Gastroesophageal sphincter (tissue), 4 donors: Measurements from ENCODE around the gene MYO1D. TPM values are rescaled to one million over a fixed set of nuclear protein-coding genes. Genes with fewer than 3 reads are reported as not detected.
A peak's percentile ranks its signal among the peaks of the same experiment; 100 is the strongest.

Source experiments
- ATAC-seq: fragments of 150-250 bp; one replicate; pipeline ENCODE4 v1.9.1; 2016; ENCODE audit warnings: mild to moderate bottlenecking, moderate library complexity
- H3K27ac ChIP-seq, 4 donors: fragments of 200-600 bp; sonication (generic) in 3 of 4; 1 replicate in 3 of 4; 2 replicates in 1 of 4; pipeline ENCODE4 v1.5.1; 2016 to 2019
- H3K27me3 ChIP-seq: fragments of 200-600 bp; sonication (generic); one replicate; pipeline ENCODE4 v1.5.1; 2019
- H3K36me3 ChIP-seq, 2 donors: fragments of 200-600 bp; sonication (generic); one replicate each; pipeline ENCODE4 v1.5.1; 2019; ENCODE audit warnings: control low read depth in 1 of 2
- H3K4me1 ChIP-seq, 3 donors: fragments of 200-600 bp; sonication (generic); 1 replicate in 2 of 3; 2 replicates in 1 of 3; pipeline ENCODE4 v1.5.1; 2016 to 2019; ENCODE audit warnings: control low read depth in 2 of 3
- H3K4me3 ChIP-seq, 2 donors: fragments of 200-600 bp; sonication (generic); one replicate each; pipeline ENCODE4 v1.5.1; 2019; ENCODE audit warnings: mild to moderate bottlenecking in 1 of 2, moderate library complexity in 1 of 2
- H3K9me3 ChIP-seq, 3 donors: fragments of 200-600 bp; sonication (generic); one replicate each; pipeline ENCODE4 v1.5.1; 2017 to 2019; ENCODE audit warnings: control low read depth in 2 of 3
- CTCF ChIP-seq, 4 experiments: fragments of 200-600 bp in 2 of 4; fragments of 450-650 bp in 2 of 4; sonication (generic) in 1 of 4; IDR thresholded peaks; one replicate each; pipeline ENCODE4 v1.5.1; 2017 to 2019; ENCODE audit warnings: antibody characterized with exemption in 4 of 4, mild to moderate bottlenecking in 2 of 4, moderate library complexity in 2 of 4
- EP300 ChIP-seq: sonication (generic); formaldehyde crosslinking; IDR thresholded peaks from one replicate; pipeline ENCODE4 v1.6.1; 2017; ENCODE audit warnings: antibody characterized with exemption, mild to moderate bottlenecking
- POLR2A ChIP-seq, 2 donors: fragments of 450-650 bp; IDR thresholded peaks; one replicate each; pipeline ENCODE4 v1.6.1; 2017; ENCODE audit warnings: antibody characterized with exemption in 2 of 2, mild to moderate bottlenecking in 2 of 2, moderate library complexity in 1 of 2
- POLR2AphosphoS5 ChIP-seq: sonication (generic); formaldehyde crosslinking; IDR thresholded peaks from one replicate; pipeline ENCODE4 v1.6.1; 2017; ENCODE audit warnings: antibody characterized with exemption
- WGBS, 2 donors: methylation state at CpG; one replicate each; pipeline ENCODE4 v1.1.5; 2018; ENCODE audit warnings: low coverage in 1 of 2; 5-methylcytosine and 5-hydroxymethylcytosine counted together
- total RNA-seq, 4 donors: library from RNA; depleted of rRNA; stranded (reverse); fragments of >200 nt; gene quantifications; one replicate each; pipeline ENCODE4 v1.1.0, GENCODE V29; 2016

The MYO1D gene
- total RNA-seq, 4 donors from 2014 or later: 28.2 to 63.5 (median 47.2) TPM

DNA sequence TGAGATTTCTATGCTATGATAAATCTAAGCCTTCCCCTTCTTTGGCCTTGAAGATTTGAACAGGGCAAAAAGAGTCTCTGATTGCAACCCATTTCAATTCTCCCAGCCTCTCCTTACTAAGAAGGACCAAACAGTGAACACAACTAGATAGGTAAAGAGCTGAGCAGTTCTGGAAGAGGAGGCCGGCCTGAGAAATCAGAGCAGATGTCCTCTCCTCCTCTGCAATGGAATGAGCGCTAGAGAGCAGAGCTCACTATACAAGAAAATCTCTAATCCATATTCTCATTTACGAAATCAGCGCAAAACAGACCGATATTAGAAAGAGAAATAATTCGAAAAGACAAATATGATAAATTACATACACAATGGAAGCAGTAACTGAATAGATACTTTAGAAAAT is 266.0 kb downstream of the MYO1D start:
- Histone ChIP-seq H3K9me3 (no peaks in the 10 kb centered on the region), H3K4me1 (no peaks in the 10 kb centered on the region), H3K36me3 (no peaks in the 10 kb centered on the region), H3K27ac (no peak overlapping the region), H3K27me3 (no peaks in the 10 kb centered on the region), H3K4me3 (no peak overlapping the region)
- no peak for ATAC-seq
- TF ChIP-seq EP300: no peak
- TF ChIP-seq CTCF (IDR thresholded peaks at IDR 0.05): no peak
- no peak for TF ChIP-seq POLR2AphosphoS5
- TF ChIP-seq POLR2A (IDR thresholded peaks at IDR 0.05): no peak
- 80 to 94% methylated on average over 1 to 6 of the region's 6 CpGs for WGBS, 2 donors

- WGBS, 2 donors: 70 to 86% methylated on average over 6 to 7 of the region's 7 CpGs
- Histone ChIP-seq H3K27me3 (no peaks in the 10 kb centered on the region), H3K4me3 (no peak overlapping the region), H3K4me1 (no peaks in the 10 kb centered on the region), H3K9me3 (no peaks in the 10 kb centered on the region), H3K36me3 (no peaks in the 10 kb centered on the region), H3K27ac (no peak overlapping the region)
- no peak for ATAC-seq
- TF ChIP-seq POLR2A (IDR thresholded peaks at IDR 0.05): no peak
- no peak for TF ChIP-seq POLR2AphosphoS5
- TF ChIP-seq EP300: no peak
- no peak for TF ChIP-seq CTCF (IDR thresholded peaks at IDR 0.05)
Measured at GRCh38 chr17:32609884-32610650, 266.9 kb downstream of the MYO1D start.

- TF ChIP-seq POLR2AphosphoS5 (no peak), EP300 (no peak), CTCF (IDR thresholded peaks at IDR 0.05) (peak in 1 of 4 experiments; percentile 13), POLR2A (IDR thresholded peaks at IDR 0.05) (no peak)
- Histone ChIP-seq H3K27ac (no peak overlapping the region), H3K4me1 (no peaks in the 10 kb centered on the region), H3K4me3 (no peak overlapping the region), H3K9me3 (no peaks in the 10 kb centered on the region), H3K27me3 (no peaks in the 10 kb centered on the region), H3K36me3 (peaks cover 0 to 5% of the 10 kb centered on the region in 2 donors)
- 72 to 75% methylated on average over 6 of the region's 7 CpGs for WGBS, 2 donors
- no peak for ATAC-seq
Measured at GRCh38 chr17:32609085-32609484, 267.8 kb downstream of the MYO1D start.

- no peaks in the 10 kb centered on the region for H3K4me1 ChIP-seq
- no peaks in the 10 kb centered on the region for H3K9me3 ChIP-seq
- no peak for ATAC-seq
- H3K4me3 ChIP-seq: no peak overlapping the region
- H3K27ac ChIP-seq: no peak overlapping the region
- no peaks in the 10 kb centered on the region for H3K27me3 ChIP-seq
- TF ChIP-seq POLR2AphosphoS5 (no peak), EP300 (no peak), CTCF (IDR thresholded peaks at IDR 0.05) (no peak), POLR2A (IDR thresholded peaks at IDR 0.05) (no peak)
- H3K36me3 ChIP-seq: peaks cover 0 to 5% of the 10 kb centered on the region in 2 donors
Measured at GRCh38 chr17:32608267-32608666, 268.7 kb downstream of the MYO1D start.

DNA sequence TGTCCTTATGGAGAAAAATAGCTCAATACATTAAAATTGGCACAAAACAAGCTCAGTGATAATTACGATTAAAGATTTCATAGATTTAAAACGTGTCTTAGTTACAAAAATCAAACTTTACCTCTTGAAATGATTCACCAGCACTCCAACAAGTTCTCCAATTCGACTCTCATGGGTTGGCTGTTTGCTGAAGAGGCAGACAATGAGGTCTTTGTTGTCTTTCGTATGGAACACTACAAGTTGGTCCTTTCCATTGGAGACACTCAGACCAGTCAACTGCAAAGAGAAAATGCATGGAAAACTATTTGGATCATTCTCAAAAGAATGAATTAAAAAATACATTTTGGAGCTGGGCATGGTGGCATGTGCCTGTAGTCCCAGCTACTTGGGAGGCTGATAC is 272.0 kb downstream of the MYO1D start:
- WGBS, 2 donors: 81 to 85% methylated on average over 4 of the region's 4 CpGs
- peaks cover 0 to 19% of the 10 kb centered on the region in 2 donors for H3K36me3 ChIP-seq
- no peak for ATAC-seq
- TF ChIP-seq CTCF (IDR thresholded peaks at IDR 0.05): no peak
- no peak for TF ChIP-seq POLR2AphosphoS5
- TF ChIP-seq POLR2A (IDR thresholded peaks at IDR 0.05): no peak
- no peak for TF ChIP-seq EP300
- H3K27me3 ChIP-seq: no peaks in the 10 kb centered on the region
- no peaks in the 10 kb centered on the region for H3K4me1 ChIP-seq
- no peak overlapping the region for H3K4me3 ChIP-seq
- no peak overlapping the region for H3K27ac ChIP-seq
- peaks cover 0 to 8% (median 0%) of the 10 kb centered on the region in 3 donors for H3K9me3 ChIP-seq
